GM18511 (cell line): Measurements from ENCODE around the gene SPEF1.

ENCODE experiments used
- ATAC-seq: cut with Tn5 transposase; IDR thresholded peaks from one replicate; pipeline ENCODE4 v1.9.1; 2021; ENCODE audit warnings: mild to moderate bottlenecking, moderate library complexity; ENCODE audit not compliant: unreplicated experiment

SPEF1 gene

GRCh38 chr20:3767427-3768341, 13.6 kb downstream of the SPEF1 start, which contains the start of gene ADISSP:
TSS of gene ADISSP (minus strand) at chr20:3767753. CDS start at chr20:3760100, 7,653 bp downstream.
- ATAC-seq = peak; percentile 93

DNA sequence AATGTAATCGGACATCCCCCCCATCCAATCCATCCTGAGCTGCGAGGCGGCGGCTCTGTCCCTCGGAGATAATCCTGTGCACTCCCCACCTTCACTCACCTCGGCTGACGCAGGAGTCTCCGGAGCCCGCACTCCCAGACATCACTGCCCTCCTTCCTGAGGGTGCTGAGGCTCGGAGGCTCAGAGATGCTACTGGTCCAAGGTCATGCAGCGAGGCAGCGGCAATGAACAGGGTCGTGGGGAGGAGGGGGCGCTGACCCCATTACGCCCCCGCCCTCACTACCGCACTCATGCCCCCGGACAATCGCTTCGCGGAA, 14.2 kb downstream of the SPEF1 start:
- peak; percentile 6 for ATAC-seq

GRCh38 chr20:3766422-3767109, 14.7 kb downstream of the SPEF1 start:
- no peak for ATAC-seq

DNA sequence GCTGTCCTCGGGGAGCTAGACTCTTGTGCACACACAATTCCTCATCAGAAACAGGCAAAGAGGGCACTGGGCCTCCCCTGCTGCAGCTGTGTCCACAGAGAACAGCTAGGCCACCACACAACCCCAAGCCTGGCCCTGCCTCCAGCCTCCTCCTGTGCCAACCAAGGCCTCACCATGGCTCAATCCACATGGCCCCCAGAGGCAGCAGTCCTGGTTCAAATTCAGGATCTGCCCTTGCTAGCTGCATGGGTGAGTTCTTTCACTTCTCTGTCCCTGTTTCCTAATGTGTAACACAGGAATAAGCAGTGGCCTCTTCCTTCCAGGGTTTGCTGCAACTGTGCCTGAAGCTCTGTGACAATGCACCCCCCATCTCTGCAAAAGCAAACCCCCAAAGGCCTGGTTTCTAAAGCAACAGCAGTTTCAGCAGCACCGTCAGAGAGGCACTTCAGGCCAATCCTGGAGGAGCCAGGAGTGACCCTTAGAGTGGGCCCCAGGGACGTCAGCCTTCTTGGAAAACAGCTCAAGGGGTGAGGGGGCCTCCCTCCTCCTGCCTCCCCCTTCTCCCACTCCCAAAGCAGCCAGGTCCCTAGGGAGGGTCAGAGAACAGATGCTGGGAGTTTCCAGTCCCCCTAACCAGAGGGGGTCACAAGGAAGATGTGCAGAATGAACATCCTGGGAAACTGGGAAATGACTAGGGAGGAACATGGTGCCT, 15.9 kb downstream of the SPEF1 start:
- no peak for ATAC-seq

GRCh38 chr20:3764659-3765058, 16.6 kb downstream of the SPEF1 start:
- ATAC-seq = no peak

- ATAC-seq = no peak
Observed at GRCh38 chr20:3763671-3764601, 17.3 kb downstream of the SPEF1 start.

GRCh38 chr20:3760655-3761348, 20.4 kb downstream of the SPEF1 start:
- no peak for ATAC-seq

GRCh38 chr20:3759884-3760283, 21.4 kb downstream of the SPEF1 start:
- ATAC-seq = no peak

DNA sequence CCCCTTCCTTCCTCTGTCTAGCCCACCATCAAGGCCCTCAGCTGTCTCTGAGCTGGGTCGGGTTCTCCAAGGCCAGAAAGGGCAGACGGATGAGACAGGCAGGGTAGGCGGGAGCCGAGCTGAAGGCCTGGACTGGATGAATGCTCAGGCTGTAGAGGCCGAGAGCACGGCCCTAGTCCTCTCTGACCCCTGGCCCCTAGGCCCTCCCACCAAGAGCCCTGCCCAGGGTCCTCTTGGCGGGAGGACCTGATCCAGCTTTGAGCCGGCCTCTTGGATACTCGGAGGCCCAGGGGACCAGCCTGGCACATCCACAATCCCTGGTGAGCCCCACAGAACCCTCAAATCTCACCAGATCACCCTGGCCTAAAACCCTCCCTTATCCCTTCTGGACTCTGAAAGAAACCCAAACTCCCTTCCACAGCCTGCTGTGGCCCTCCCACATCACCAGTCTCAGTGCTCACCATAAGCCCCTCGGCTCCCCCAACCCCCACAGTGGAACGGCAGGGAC, 21.9 kb downstream of the SPEF1 start:
- ATAC-seq = no peak

- ATAC-seq = no peak
Observed at GRCh38 chr20:3758566-3758965, 22.7 kb downstream of the SPEF1 start.

DNA sequence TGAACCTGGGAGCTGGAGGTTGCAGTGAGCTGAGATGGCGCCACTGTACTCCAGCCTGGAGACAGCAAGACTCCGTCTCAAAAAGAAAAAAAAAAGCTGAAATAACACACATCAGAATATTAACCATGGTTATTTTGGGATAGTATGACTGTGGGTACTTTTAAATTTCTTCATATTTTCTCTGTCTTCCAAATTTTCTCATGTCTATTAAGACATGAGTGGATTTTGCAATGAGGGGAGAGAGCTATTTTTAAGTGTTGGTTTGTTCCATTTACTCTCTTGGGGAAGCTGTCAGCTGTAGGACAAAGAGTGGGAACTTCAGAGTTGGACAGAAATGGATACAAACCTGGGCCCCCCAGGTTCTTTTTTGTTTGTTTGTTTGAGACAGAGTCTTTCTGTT, 24.0 kb downstream of the SPEF1 start:
- ATAC-seq = no peak

- no peak for ATAC-seq
Observed at GRCh38 chr20:3755814-3756480, 25.3 kb downstream of the SPEF1 start.

DNA sequence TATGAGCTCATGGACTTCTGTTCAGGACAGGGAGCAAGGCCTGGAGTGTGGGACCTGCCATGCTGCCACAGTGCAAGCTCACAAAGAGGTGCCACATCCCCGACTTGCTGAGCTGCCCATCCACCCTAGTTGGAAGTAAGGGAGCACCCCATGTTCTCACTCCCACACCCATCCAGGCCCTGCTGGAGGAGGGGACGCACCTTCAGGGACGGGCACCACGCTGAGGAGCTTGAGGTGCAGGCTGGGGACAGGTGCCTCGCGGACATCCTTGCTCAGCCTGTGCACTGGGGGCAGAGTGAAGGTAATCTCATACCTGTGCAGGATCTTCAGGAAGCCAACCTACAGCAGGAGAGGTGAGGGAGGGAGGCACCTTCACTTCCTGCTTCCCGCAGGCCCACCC, 26.0 kb downstream of the SPEF1 start:
- no peak for ATAC-seq

- no peak for ATAC-seq
Observed at GRCh38 chr20:3754276-3754630, 27.0 kb downstream of the SPEF1 start.

DNA sequence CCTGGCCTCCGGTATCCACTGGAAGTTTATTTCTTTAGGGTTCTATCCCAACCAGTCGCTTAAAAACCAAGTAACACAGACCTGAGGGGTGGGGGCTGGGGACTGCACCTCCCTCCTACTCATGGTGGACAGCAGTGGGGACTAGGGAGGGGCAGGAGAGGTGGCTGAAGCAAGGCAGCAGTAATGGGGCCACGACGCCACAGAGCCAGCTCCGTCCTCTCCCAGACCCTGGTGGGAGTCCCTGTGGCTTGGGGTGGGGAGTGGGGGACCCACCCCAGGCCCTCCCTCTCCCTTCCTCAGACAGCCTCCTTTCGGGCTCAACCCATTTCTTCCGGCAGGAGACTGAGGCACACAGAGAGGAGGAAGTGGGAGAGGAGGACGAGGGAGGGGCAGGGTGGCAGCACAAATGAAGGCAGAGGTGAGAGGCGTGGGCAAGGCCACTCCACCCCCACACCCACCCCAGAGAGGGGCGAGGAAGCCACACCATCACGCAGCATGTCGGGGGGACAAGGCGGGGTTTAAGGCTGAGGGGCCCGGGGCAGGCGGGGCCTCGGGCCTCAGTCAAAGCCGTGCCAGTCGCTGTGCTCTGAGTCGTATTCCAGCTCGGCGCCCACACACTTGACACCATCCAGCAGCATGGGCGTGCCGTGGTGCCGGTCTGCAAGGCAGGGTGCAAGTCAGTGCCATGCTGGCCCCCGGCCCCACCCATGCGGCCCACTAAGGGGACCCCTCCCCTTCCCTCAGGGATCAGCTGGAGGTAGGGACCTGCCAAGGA, 27.6 kb downstream of the SPEF1 start:
- ATAC-seq = no peak

DNA sequence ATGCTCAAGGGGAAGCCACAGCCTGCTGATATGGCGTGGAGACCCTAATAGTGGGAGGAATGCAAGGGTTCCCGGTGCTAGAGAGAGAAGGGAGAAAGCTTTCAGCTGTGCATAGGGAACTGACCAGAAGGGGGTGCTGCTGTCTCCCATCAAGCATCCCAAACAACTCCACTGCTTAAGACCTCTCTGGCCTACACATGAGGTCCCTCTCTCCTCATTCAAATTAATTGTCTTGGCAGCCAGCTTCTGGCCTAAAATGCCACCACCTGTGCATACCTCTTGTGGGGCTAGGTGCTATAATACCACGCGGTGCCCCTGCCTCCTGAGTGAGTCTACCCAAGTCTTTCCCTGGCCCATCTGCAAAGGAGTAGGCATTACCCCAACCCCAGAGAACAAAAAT, 28.1 kb downstream of the SPEF1 start:
- ATAC-seq = no peak

- ATAC-seq = no peak
Observed at GRCh38 chr20:3752386-3752759, 28.9 kb downstream of the SPEF1 start.

GRCh38 chr20:3751675-3752385, 29.4 kb downstream of the SPEF1 start:
- ATAC-seq = no peak
